ENCODE results near the gene GPC3. TPM values are rescaled to one million over a fixed set of nuclear protein-coding genes. Genes with fewer than 3 reads are reported as not detected.
"Not testable (repeated sequence)": the region's sequence is repeated elsewhere in the genome, so short reads cannot be mapped to it uniquely, and the experiment has no call there.

The GPC3 gene
- total RNA-seq, 1 experiment from 2014 or later, result 32.4 TPM

- TF ChIP-seq AR (CRISPR knock-in tag; IDR thresholded peaks at IDR 0.05) (no peak), HMGXB4 (CRISPR knock-in tag; IDR thresholded peaks at IDR 0.05) (no peak), HMGA2 (CRISPR knock-in tag; IDR thresholded peaks at IDR 0.05) (no peak), ERG (CRISPR knock-in tag; IDR thresholded peaks at IDR 0.05) (no peak), ATF3 (CRISPR knock-in tag; conservative IDR thresholded peaks at IDR 0.05) (no peak), CREB1 (CRISPR knock-in tag; IDR thresholded peaks at IDR 0.05) (no peak), ZNF121 (CRISPR knock-in tag; IDR thresholded peaks at IDR 0.05) (no peak), GTF2I (CRISPR knock-in tag; conservative IDR thresholded peaks at IDR 0.05) (no peak)
Observed at GRCh38 chrX:133722756-133723155, 262.6 kb downstream of the GPC3 start (continued).

- H3K27ac Mint-ChIP-seq; CTCF ChIA-PET; POLR2A ChIA-PET; H3K4me3 Mint-ChIP-seq; H3K27me3 Mint-ChIP-seq (ENCODE audit: low read depth); DNase-seq (ENCODE audit: low spot score); H3K4me1 Mint-ChIP-seq; ATAC-seq: not testable (repeated sequence)
- H3K9me3 Mint-ChIP-seq, result peaks cover 34% of the 10 kb centered on the region
- peaks cover 27% of the 10 kb centered on the region for H3K36me3 Mint-ChIP-seq
Observed at GRCh38 chrX:133720269-133720668, 265.1 kb downstream of the GPC3 start.

- Mint-ChIP-seq H3K9me3 (peaks cover 35% of the 10 kb centered on the region), H3K27me3 (ENCODE audit: low read depth) (no peaks in the 10 kb centered on the region; the same call in 1 of the 2 replicates), H3K4me3 (no peak overlapping the region), H3K27ac (no peak overlapping the region), H3K4me1 (peaks cover 14% of the 10 kb centered on the region), H3K36me3 (peaks cover 27% of the 10 kb centered on the region)
- DNase-seq (ENCODE audit: low spot score) (no peak), ATAC-seq (no peak)
- CTCF ChIA-PET, result no interaction called here
- POLR2A ChIA-PET, result no interaction called here
- TF ChIP-seq ZNF532 (CRISPR knock-in tag; IDR thresholded peaks at IDR 0.05; ENCODE audit: borderline replicate concordance) (no peak), USF2 (CRISPR knock-in tag; IDR thresholded peaks at IDR 0.05) (no peak), ARID4B (CRISPR knock-in tag; IDR thresholded peaks at IDR 0.05; ENCODE audit: borderline replicate concordance) (no peak), ZNF416 (CRISPR knock-in tag; IDR thresholded peaks at IDR 0.05) (no peak), HMGXB4 (CRISPR knock-in tag; IDR thresholded peaks at IDR 0.05) (no peak), ZSCAN18 (CRISPR knock-in tag; IDR thresholded peaks at IDR 0.05) (no peak)
Observed at GRCh38 chrX:133715715-133716114, 269.7 kb downstream of the GPC3 start.
